ENCODE results near the gene TRAPPC2L.
A peak's percentile ranks its signal among the peaks of the same experiment; 100 is the strongest.
"Not testable (repeated sequence)": the region's sequence is repeated elsewhere in the genome, so short reads cannot be mapped to it uniquely, and the experiment has no call there.

Gene TRAPPC2L

GRCh38 chr16:88878967-88879787 is 22.2 kb downstream of the TRAPPC2L start:
- DNase-seq = no peak

- DNase-seq = no peak
These were observed 22.8 kb downstream of the TRAPPC2L start for GRCh38 chr16:88879788-88880055.

DNA sequence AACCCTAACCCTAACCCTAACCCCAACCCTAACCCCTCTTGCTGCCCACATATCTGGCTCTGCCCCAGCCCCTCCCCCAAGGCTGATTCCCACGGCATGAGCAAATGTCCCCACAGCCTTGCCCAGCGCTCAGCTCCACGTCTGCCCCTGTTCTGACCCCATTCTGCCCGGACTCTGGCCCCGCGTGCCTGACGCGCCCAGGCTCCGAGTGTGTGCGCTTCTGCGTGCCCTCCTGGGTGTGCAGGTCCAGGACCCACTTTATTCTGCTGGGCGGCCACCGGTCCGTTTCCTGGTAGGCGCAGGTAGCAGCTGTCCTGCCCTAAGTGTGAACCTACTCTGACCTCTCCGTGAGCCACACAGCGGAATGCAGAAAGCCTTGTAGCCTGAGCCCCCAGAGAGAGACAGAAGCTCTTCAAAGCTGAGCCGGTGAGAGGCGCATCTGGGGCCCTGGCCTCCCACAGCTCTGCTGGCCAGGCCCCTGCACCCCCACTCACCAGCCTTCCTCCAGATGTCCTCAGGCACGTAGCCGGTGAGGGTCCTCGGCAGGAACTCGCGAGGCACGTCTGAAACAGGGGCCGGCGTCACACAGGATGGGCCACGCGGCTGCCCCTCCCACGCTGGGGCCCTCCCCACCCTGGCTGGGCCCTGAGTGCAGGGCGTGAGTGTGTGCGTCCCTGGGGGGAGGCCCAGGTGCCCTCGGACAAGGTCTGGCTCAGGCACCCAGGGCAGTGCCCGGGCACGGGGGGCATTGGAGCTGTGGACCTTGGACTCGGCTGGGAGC is 23.5 kb downstream of the TRAPPC2L start:
- DNase-seq = no peak

DNA sequence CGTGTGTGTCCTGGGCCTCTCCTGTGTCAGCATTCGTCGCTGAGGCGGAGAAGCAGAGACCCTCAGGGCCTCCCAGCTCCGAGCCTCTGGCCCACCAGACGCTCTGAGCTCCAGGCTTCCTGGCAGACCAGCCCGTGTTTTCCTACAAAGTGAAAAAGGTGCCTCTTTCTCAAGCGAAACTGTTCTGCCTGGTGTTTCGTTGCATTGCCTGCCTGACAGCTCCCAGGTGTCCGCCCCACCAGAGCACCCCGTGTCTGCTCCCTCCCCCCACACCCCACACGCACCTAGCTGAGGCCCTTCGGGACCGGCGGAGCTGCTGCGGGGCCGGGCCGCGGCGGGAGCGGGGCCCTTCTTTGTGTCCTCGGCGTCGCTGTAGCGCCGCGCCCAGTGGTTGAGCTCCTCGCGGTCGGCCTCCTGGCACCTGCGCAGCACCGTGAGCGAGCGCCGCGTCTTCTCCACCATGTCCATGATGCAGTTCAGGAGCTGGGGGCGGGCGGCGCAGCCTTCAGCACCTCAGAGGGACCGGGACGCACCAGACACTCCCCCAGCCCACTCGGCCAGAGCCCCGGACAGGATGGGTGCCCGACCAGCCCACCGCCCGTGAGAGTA is 24.2 kb downstream of the TRAPPC2L start:
- no peak for DNase-seq

- DNase-seq = no peak
These were observed 24.9 kb downstream of the TRAPPC2L start for GRCh38 chr16:88881675-88882357.

DNA sequence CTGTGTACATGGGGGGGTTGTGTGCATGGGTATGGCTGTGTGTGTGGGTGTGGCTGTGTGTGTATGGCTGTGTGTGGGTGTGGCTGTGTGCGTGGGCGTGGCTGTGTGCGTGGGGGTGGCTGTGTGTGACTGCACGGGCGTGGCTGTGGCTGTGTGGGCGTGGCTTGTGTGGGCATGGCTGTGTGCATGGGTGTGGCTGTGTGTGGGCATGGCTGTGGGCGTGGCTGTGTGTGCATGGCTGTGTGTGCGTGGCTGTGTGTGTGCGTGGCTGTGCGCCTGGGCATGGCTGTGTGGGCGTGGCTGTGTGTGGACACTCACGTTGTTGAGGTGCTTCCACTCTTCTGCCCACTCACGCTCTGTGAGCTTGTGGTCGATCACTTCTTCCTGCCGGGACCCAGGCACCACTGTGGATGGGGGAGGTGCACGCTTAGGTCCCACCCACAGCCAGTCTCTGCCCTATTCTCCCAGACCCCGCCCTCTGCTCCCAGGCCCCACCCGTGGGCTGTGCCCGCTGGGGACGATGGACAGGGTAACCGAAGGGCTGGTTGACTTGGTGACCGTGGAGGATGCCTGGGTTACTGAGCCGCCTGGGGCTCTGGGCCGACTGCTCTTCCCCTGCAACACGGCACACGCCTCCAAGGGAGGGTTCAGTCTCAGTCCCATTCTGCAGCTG is 25.6 kb downstream of the TRAPPC2L start:
- peak; percentile 83 for DNase-seq

DNA sequence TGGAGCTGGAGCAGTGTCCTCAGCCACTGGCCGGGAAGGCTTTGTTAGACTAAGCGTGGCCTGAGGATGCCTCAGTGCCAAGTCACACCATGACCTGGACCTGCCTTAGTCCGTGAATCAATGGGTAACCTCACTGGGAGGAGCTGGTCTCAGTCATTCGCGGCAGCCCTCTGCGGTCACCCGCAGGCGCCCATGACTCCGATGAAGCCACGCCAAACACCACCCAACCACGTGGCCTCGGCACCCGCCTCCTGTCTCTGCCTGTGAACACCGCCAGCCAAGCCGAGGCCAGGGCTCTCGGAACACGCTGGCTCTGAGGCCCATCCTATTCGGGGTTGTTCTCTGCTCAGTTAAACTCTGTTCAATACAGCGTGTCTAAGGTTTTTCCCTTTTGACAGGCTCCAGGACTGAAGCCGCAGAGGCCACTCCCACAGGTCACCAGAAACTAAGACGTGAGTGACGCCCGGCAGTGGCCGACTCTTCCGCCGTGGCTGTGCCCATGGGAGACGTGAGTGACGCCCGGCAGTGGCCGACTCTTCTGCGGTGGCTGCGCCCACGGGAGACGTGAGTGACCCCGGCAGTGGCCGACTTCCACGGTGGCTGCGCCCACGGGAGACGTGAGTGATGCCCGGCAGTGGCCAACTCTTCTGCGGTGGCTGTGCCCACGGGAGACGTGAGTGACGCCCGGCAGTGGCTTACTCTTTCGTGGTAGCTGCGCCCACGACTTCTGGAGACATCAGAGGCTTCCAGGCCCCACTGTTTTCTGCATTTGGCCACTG is 26.4 kb downstream of the TRAPPC2L start:
- DNase-seq = no peak

GRCh38 chr16:88883946-88884345 is 27.0 kb downstream of the TRAPPC2L start:
- no peak for DNase-seq

DNA sequence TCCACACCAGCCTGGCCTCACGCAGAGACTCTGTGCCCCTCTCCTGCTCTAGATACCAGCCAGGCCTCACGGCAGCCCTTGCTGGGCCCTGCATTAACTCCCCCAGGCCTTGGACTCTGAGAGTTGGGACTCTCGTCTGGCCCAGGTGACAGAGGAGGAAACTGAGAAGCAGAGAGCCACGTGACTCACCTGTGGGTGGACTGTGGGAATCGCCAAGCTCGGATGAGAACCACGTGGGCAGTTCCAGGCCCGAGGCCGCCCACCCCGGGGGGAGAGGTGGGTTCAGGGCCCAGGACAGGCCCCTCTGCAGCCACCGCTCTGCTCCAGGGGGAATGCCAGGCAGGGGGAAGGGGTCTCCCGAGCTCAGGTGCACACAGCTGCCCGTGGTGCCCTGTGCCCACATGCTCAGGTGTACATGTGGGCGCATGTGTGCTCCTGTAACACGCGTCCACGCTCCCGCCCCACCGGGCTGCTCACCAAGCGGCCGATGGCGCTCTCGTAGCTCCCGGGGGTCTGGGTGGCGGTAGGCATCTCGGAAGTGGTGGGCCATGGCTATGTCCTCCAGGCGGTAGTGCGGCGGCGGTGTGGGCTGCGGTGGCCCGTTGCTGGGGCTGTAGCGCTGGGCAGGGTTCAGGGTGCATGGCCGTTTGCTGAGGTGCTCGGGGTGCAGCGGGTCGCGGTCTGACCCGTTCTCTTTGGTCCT is 27.8 kb downstream of the TRAPPC2L start:
- DNase-seq = no peak

GRCh38 chr16:88885693-88886280 is 28.9 kb downstream of the TRAPPC2L start:
- DNase-seq = no peak

DNA sequence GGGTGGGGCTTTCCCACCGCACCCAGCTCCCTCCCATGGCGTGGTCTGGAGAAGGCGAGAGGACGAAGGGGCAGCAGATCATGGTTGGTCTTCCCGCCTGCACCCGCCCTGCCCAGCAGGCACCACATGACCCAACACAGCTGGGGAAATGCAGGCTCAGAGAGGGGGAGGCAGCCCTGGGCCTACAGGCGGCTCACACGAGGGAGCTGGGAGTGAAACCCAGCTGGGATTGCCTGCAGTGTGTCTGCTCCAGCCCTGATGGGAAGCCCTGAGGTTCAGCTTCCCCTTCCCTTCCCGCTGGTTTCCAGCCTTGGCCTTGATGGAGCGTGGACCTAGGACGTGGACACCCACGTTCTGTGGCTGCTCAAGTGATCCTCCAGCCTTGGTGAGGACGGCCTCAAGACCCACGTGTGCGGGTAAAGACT is 29.5 kb downstream of the TRAPPC2L start:
- no peak for DNase-seq

DNA sequence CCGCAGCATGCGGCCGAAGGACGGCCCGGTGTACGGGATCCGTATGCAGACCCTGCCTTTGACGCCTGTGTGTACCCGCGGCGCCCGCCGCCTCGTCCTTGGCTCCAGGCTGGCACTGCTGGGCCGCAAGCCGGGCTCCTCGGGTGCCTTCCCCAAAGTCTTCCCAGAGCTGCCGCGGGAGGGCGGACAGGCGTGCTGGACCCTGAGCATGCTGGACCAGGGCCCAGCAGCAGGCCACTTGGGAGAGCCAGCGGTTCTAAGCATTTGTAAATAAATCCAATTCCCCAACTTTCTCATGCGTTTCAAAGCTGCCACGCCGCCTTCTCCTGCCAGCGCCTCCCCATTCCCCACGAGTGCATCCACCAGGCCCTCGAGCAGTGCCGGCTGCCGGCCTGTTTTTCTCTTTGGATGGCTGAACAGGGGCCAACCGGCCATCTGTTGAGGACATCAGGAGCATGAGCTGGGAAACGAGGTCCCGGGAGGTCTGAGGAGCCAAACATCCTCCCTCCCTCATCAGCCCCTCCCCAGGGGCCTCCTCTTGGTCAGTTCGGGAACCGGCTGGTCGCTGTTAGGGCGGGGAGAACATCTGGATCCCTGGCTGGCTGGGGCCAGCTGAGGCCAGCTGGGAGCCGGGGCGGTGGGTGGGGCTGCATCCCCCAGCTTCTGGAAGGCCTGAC is 30.1 kb downstream of the TRAPPC2L start:
- no peak for DNase-seq

- DNase-seq = no peak
These were observed 31.1 kb downstream of the TRAPPC2L start for GRCh38 chr16:88888057-88888456.

DNA sequence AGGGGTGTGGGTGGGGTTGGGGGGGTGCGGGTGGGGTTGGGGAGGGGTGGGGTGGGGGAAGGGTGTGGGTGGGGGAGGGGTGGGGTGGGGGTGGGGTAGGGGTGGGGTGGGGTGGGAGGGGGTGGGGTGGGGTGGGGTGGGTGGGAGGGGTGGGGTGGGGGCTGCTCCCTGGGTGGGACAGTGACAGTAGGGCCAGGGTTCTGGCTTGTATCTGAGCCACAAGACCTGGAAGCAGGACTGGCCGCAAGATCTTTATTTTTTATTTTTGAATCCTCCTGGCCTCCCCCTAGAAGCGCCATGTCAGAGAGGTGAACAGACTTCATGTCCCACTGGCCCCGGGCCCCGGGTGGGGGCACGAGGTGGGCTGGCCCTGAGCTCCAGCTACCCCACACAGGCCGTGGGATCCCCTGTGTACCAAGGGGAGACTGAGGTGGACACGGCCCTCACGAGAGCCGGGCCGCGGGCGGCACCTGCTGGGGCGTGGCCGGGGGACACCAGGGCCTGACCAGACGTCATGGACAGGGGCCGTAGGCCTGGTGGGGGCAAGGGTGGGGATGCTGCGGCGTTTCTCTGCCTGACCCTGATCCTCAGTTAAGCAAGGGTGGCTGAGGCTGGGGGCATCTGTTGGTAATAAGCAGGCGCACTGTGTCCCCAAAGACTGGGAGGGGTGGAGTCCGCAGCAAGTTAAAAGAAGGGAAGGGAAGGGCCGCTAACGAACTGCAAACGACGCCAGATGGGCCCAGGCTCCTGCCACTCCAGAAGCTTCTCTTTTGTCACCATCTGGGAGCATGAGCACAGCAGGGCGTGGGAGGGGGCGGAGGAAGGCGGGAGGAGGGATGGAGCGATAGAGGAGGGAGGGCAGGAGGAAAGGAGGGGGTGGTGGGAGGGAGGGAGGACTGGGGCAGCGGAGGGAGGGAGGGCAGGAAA is 31.8 kb downstream of the TRAPPC2L start:
- peak; percentile 59 for DNase-seq

- not testable (repeated sequence) for DNase-seq
These were observed 32.9 kb downstream of the TRAPPC2L start for GRCh38 chr16:88889702-88890352.

- DNase-seq = no peak
These were observed 34.2 kb downstream of the TRAPPC2L start for GRCh38 chr16:88891083-88891482.

GRCh38 chr16:88892065-88892464 is 35.1 kb downstream of the TRAPPC2L start:
- no peak for DNase-seq

GRCh38 chr16:88893127-88893968 is 36.4 kb downstream of the TRAPPC2L start:
- no peak for DNase-seq
